OCI-LY1 (cell line): ENCODE data around the gene ABHD17C.

Experiments used
- H2AFZ ChIP-seq: fragments of 200-600 bp; sonication (generic), shearing (Covaris generic); 2 replicates; pipeline ENCODE4 v1.6.0; 2014; ENCODE audit warnings: antibody characterized with exemption, mild to moderate bottlenecking, low read length
- H3F3A ChIP-seq: fragments of 200-600 bp; sonication (generic), shearing (Covaris generic); 2 replicates; pipeline ENCODE4 v1.6.0; 2014; ENCODE audit warnings: mild to moderate bottlenecking, antibody characterized with exemption, low read length, moderate library complexity; ENCODE audit not compliant: insufficient read depth
- H3K27ac ChIP-seq: fragments of 200-600 bp; sonication (generic); 2 replicates; pipeline ENCODE4 v1.5.1; 2014; ENCODE audit warnings: low read length, mixed run types, mild to moderate bottlenecking, low read depth; ENCODE audit not compliant: poor library complexity, severe bottlenecking
- H3K27me3 ChIP-seq: fragments of 200-600 bp; sonication (generic); 2 replicates; pipeline ENCODE4 v1.6.0; 2014; ENCODE audit warnings: antibody characterized with exemption, mild to moderate bottlenecking, low read length, moderate library complexity; ENCODE audit not compliant: insufficient read depth
- H3K36me3 ChIP-seq: fragments of 200-600 bp; sonication (generic); 2 replicates; pipeline ENCODE4 v1.6.1; 2014; ENCODE audit warnings: mild to moderate bottlenecking, antibody characterized with exemption, low read length, moderate library complexity, mixed read lengths; ENCODE audit not compliant: insufficient read depth
- H3K4me1 ChIP-seq: fragments of 200-600 bp; sonication (generic); 2 replicates; pipeline ENCODE4 v1.5.1; 2014; ENCODE audit warnings: mild to moderate bottlenecking, low read length, moderate library complexity; ENCODE audit not compliant: insufficient read depth, severe bottlenecking
- H3K4me2 ChIP-seq: fragments of 200-600 bp; sonication (generic), shearing (Covaris generic); 2 replicates; pipeline ENCODE4 v1.6.1; 2014; ENCODE audit warnings: low read length
- H3K4me3 ChIP-seq: fragments of 200-600 bp; sonication (generic); 2 replicates; pipeline ENCODE4 v1.5.1; 2014; ENCODE audit warnings: low read length, low read depth, mild to moderate bottlenecking, mixed read lengths; ENCODE audit not compliant: poor library complexity, severe bottlenecking
- H3K79me2 ChIP-seq: fragments of 200-600 bp; shearing (Covaris generic); 2 replicates; pipeline ENCODE4 v1.6.1; 2016; ENCODE audit warnings: mixed run types, low read length, mixed read lengths; ENCODE audit not compliant: insufficient read depth
- H3K9ac ChIP-seq: fragments of 200-600 bp; sonication (generic), shearing (Covaris generic); 2 replicates; pipeline ENCODE4 v1.6.1; 2014; ENCODE audit warnings: mild to moderate bottlenecking, low read length, mixed read lengths
- H3K9me2 ChIP-seq: fragments of 200-600 bp; sonication (generic), shearing (Covaris generic); 2 replicates; pipeline ENCODE4 v1.6.1; 2014; ENCODE audit warnings: low read depth, mild to moderate bottlenecking, low read length, mixed read lengths
- H3K9me3 ChIP-seq: fragments of 200-600 bp; shearing (Covaris generic); 2 replicates; pipeline ENCODE4 v1.6.1; 2014; ENCODE audit warnings: low read length, mixed read lengths
- H4K20me1 ChIP-seq: fragments of 200-600 bp; sonication (generic), shearing (Covaris generic); 2 replicates; pipeline ENCODE4 v1.6.0; 2016; ENCODE audit warnings: mild to moderate bottlenecking, low read length; ENCODE audit not compliant: insufficient read depth
- EZH2 ChIP-seq: fragments of 200-600 bp; sonication (generic), shearing (Covaris generic); IDR thresholded peaks from 2 replicates; pipeline ENCODE4 v1.8.0; 2017; ENCODE audit warnings: borderline replicate concordance, mixed run types, mild to moderate bottlenecking, antibody characterized with exemption, low read length, moderate library complexity, mixed read lengths
- TF ChIP-seq, protein P1 (sequence below): fragments of 200-600 bp; sonication (generic), shearing (Covaris generic); IDR thresholded peaks from 2 replicates; pipeline ENCODE4 v1.5.1; 2017; ENCODE audit warnings: mild to moderate bottlenecking, antibody characterized with exemption, low read length, moderate library complexity, mixed read lengths

Gene ABHD17C

DNA sequence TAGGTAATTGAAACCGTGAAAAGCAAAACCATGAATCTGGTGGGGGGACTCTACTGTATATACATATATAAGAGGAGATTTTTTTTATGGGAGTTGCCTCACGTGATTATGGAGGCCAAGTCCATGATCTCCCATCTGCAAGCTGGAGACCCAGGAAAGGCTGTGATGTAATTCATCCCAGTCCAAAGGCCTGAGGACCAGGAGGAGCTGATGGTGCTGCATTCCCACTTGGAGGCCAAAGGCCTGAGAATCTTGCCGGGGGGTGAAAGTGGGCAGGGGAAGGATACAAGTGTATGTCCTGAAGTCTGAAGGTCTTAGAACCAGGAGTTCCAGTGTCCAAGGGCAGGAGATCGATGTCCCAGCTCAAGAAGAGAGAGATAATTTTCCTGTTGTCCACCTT is 47.0 kb downstream of the ABHD17C start:
- Histone ChIP-seq H3K27ac (no peak overlapping the region), H3K79me2 (no peaks in the 10 kb centered on the region)

GRCh38 chr15:80743189-80743833 is 48.2 kb downstream of the ABHD17C start:
- no peak for TF ChIP-seq EZH2
- TF ChIP-seq, protein P1, sequence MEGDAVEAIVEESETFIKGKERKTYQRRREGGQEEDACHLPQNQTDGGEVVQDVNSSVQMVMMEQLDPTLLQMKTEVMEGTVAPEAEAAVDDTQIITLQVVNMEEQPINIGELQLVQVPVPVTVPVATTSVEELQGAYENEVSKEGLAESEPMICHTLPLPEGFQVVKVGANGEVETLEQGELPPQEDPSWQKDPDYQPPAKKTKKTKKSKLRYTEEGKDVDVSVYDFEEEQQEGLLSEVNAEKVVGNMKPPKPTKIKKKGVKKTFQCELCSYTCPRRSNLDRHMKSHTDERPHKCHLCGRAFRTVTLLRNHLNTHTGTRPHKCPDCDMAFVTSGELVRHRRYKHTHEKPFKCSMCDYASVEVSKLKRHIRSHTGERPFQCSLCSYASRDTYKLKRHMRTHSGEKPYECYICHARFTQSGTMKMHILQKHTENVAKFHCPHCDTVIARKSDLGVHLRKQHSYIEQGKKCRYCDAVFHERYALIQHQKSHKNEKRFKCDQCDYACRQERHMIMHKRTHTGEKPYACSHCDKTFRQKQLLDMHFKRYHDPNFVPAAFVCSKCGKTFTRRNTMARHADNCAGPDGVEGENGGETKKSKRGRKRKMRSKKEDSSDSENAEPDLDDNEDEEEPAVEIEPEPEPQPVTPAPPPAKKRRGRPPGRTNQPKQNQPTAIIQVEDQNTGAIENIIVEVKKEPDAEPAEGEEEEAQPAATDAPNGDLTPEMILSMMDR = no peak
- no peak overlapping the region for H2AFZ ChIP-seq
- H3K4me2 ChIP-seq = no peak overlapping the region
- no peaks in the 10 kb centered on the region for H3K36me3 ChIP-seq
- H3K4me3 ChIP-seq = no peak overlapping the region
- no peaks in the 10 kb centered on the region for H4K20me1 ChIP-seq
- H3K79me2 ChIP-seq = no peaks in the 10 kb centered on the region
- no peak overlapping the region for H3K9ac ChIP-seq
- 0 out of 2 replicates have a peak, but pooled peaks cover 3% of the 10 kb centered on the region for H3K9me3 ChIP-seq
- no peaks in the 10 kb centered on the region for H3K27me3 ChIP-seq
- no peaks in the 10 kb centered on the region for H3K4me1 ChIP-seq
- no peaks in the 10 kb centered on the region for H3K9me2 ChIP-seq
- no peaks in the 10 kb centered on the region for H3F3A ChIP-seq
- H3K27ac ChIP-seq = no peak overlapping the region

More for the DNA sequence above, 47.0 kb downstream of the ABHD17C start:
- Histone ChIP-seq H3K4me2 (no peak overlapping the region), H3K9me3 (0 out of 2 replicates have a peak, but pooled peaks cover 3% of the 10 kb centered on the region), H2AFZ (no peak overlapping the region), H3K4me1 (no peaks in the 10 kb centered on the region), H3K27me3 (no peaks in the 10 kb centered on the region), H3K9ac (no peak overlapping the region), H3F3A (no peaks in the 10 kb centered on the region), H3K36me3 (no peaks in the 10 kb centered on the region), H3K9me2 (no peaks in the 10 kb centered on the region), H4K20me1 (no peaks in the 10 kb centered on the region), H3K4me3 (no peak overlapping the region)
- TF ChIP-seq, protein P1 = no peak
- TF ChIP-seq EZH2 = no peak

DNA sequence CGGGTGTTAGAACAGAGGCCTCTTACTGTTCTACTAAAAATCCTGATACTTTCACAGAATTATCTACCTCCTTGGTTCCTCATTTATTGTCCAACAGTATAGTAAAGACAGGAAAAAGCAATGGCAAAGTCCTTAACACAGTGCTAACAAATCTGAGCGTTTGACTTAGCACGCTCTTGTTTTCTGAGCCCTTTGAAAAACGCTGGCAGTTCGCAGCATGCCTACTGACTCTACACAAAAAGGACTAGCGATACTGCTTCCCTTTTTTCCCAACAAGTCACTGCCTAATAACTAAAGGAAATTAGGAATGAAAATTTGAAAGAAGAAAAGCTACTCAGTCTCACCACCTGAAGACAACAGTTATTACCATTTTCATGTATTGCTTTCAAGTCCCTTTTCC is 49.3 kb downstream of the ABHD17C start:
- Histone ChIP-seq H3K4me3 (no peak overlapping the region), H3K79me2 (no peaks in the 10 kb centered on the region), H3K36me3 (no peaks in the 10 kb centered on the region), H2AFZ (no peak overlapping the region), H3K27me3 (no peaks in the 10 kb centered on the region), H3K4me1 (no peaks in the 10 kb centered on the region), H4K20me1 (no peaks in the 10 kb centered on the region), H3K9me2 (no peaks in the 10 kb centered on the region), H3K9ac (no peak overlapping the region), H3K9me3 (0 out of 2 replicates have a peak, but pooled peaks cover 3% of the 10 kb centered on the region), H3K27ac (no peak overlapping the region), H3F3A (no peaks in the 10 kb centered on the region), H3K4me2 (no peak overlapping the region)
- no peak for TF ChIP-seq EZH2
- TF ChIP-seq, protein P1 = no peak
